Psoas muscle (tissue), 8 donors: Measurements from ENCODE around the gene C11orf97. TPM values are rescaled to one million over a fixed set of nuclear protein-coding genes. Genes with fewer than 3 reads are reported as not detected.

Source experiments
- ATAC-seq, 4 donors: fragments of 200-7000 bp; cut with Tn5 transposase; one replicate each; pipeline ENCODE4 v1.9.1; 2020; ENCODE audit warnings: moderate library complexity in 3 of 4, mild to moderate bottlenecking in 2 of 4
- DNase-seq, 2 donors: peaks; one replicate each; pipeline ENCODE4 v3.0.0-alpha.2; 2020
- H3K27ac ChIP-seq: fragments of 200-600 bp; one replicate; pipeline ENCODE4 v1.8.0; 2022
- H3K27me3 ChIP-seq, 3 donors: fragments of 200-600 bp in 1 of 3; one replicate each; pipeline versions ENCODE4 v1.6.1 to v1.8.0; 2013 to 2022; ENCODE audit warnings: low read length in 2 of 3, mild to moderate bottlenecking in 2 of 3, moderate library complexity in 1 of 3; ENCODE audit not compliant: insufficient read depth in 3 of 3
- H3K36me3 ChIP-seq, 2 donors: fragments of 200-600 bp in 1 of 2; one replicate each; pipeline versions ENCODE4 v1.6.1 to v1.8.0; 2013 to 2022; ENCODE audit warnings: low read depth in 1 of 2, mild to moderate bottlenecking in 1 of 2, moderate library complexity in 1 of 2; ENCODE audit not compliant: insufficient read depth in 1 of 2
- H3K4me1 ChIP-seq: fragments of 200-600 bp; one replicate; pipeline ENCODE4 v1.8.0; 2022
- H3K4me3 ChIP-seq: fragments of 200-600 bp; one replicate; pipeline ENCODE4 v1.8.0; 2022; ENCODE audit warnings: mild to moderate bottlenecking
- H3K9me3 ChIP-seq: fragments of 200-600 bp; one replicate; pipeline ENCODE4 v1.8.0; 2022
- WGBS, 3 donors: extraction: QIAGEN DNeasy Blood & Tissue Kit; methylation state at CpG; one replicate each; pipeline versions ENCODE4 v1.1.6 to v1.1.7; 2013; 5-methylcytosine and 5-hydroxymethylcytosine counted together
- intact Hi-C, 2 donors: fragments of 100-400 bp; cut with DNase I; formaldehyde crosslinking; loops; one replicate each; pipeline versions ENCODE4 v1.11.0 to v1.14.2; 2022
- polyA plus RNA-seq, 3 donors: library from polyadenylated mRNA; stranded (reverse); fragments of 200-250 nt; gene quantifications; one replicate each; pipeline ENCODE4 v1.2.3, GENCODE V29; 2013
- total RNA-seq, 4 donors: library from RNA; stranded (reverse); fragmentation: NEBNext Ultra II Directional in 2 of 4; extraction: Animal tissue kit (Norgen Biotek cat#: 25700) in 2 of 4; gene quantifications; one replicate each; pipeline versions ENCODE4 v1.2.1 to v1.2.4, GENCODE V29; 2021 to 2023
- TF ChIP-seq, protein P1 (sequence below): fragments of 200-600 bp; IDR thresholded peaks from one replicate; pipeline ENCODE4 v1.8.0; 2022; ENCODE audit warnings: antibody characterized with exemption
- donor health status: healthy with polysubstance abuse.
- donor health status: DM: no; HTN: no; CAD: no; lungs with moderate emphysema.
- donor health status: Bipolar disorder and iron deficiency.
- donor health status: healthy.
- donor health status: DM: yes; HTN: yes; CAD: no.
- donor health status: DM: no; HTN: no; CAD: no.
- donor health status: DM: no; HTN: no; CAD: no.
- donor health status: DM: yes; HTN: yes; CAD: no.

The C11orf97 gene
- total and polyA plus RNA-seq, 7 donors, result 0.06 TPM; not detected in 6

DNA sequence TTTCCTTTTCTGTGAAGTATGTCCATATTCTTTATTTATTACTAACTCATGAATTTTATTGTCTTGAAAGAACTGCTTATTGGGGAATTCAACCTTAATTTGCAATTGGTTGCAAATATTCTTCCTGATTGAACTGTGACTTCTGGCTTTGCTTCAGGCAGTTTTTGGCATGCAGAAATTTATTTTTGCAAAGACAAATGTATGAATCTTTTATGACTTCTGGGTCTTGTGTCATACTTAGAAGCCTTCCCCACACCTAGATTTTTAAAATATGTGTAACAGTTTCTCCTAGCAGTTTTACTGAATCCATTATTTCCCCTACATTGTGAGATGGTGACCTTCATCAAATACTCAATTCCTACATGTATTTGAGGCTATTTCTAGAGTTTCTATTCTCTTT, 30.9 kb upstream of the C11orf97 start:
- TF ChIP-seq, protein P1, sequence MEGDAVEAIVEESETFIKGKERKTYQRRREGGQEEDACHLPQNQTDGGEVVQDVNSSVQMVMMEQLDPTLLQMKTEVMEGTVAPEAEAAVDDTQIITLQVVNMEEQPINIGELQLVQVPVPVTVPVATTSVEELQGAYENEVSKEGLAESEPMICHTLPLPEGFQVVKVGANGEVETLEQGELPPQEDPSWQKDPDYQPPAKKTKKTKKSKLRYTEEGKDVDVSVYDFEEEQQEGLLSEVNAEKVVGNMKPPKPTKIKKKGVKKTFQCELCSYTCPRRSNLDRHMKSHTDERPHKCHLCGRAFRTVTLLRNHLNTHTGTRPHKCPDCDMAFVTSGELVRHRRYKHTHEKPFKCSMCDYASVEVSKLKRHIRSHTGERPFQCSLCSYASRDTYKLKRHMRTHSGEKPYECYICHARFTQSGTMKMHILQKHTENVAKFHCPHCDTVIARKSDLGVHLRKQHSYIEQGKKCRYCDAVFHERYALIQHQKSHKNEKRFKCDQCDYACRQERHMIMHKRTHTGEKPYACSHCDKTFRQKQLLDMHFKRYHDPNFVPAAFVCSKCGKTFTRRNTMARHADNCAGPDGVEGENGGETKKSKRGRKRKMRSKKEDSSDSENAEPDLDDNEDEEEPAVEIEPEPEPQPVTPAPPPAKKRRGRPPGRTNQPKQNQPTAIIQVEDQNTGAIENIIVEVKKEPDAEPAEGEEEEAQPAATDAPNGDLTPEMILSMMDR, result no peak
- DNase-seq, result no peak
- intact Hi-C loops, result loop anchor here in 1 of 2 donors (10.0 kb wide), 1 partner anchor 687 kb away; no protein-coding TSS in a partner anchor
- Histone ChIP-seq H3K4me1 (no peaks in the 10 kb centered on the region), H3K9me3 (no peaks in the 10 kb centered on the region), H3K27ac (no peak overlapping the region), H3K4me3 (no peak overlapping the region), H3K27me3 (no peaks in the 10 kb centered on the region), H3K36me3 (peaks cover 4 to 99% of the 10 kb centered on the region in 2 donors)
- ATAC-seq, result no peak

DNA sequence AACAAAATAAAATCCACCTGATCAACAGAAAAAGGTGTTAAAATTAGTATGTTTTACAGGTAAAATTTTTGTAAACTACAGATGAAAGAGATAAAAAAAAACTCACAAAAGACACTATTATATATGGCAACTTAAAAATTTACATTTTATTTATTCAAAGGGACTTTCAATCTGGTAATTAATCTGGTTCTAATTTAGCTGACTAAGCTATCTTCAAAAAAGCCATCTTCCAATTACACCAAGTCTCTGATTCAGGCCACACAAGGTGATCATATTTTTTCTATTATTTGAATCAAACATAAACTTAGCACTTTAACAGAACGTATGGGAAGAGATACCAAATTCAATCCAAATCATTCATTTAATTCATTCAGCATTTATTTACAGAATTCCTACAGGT, 26.2 kb upstream of the C11orf97 start:
- Histone ChIP-seq H3K9me3 (no peaks in the 10 kb centered on the region), H3K4me1 (no peaks in the 10 kb centered on the region), H3K27ac (no peak overlapping the region), H3K4me3 (no peak overlapping the region), H3K27me3 (no peaks in the 10 kb centered on the region), H3K36me3 (peaks cover 0 to 96% of the 10 kb centered on the region in 2 donors)
- WGBS, 3 donors, result 85 to 92% (median 86%) methylated on average over 1 of the region's 1 CpG
- ATAC-seq (no peak), DNase-seq (no peak)
- intact Hi-C loops, result loop anchor here in 1 of 2 donors (10.0 kb wide), 1 partner anchor 691 kb away; no protein-coding TSS in a partner anchor
- TF ChIP-seq, protein P1, result no peak

DNA sequence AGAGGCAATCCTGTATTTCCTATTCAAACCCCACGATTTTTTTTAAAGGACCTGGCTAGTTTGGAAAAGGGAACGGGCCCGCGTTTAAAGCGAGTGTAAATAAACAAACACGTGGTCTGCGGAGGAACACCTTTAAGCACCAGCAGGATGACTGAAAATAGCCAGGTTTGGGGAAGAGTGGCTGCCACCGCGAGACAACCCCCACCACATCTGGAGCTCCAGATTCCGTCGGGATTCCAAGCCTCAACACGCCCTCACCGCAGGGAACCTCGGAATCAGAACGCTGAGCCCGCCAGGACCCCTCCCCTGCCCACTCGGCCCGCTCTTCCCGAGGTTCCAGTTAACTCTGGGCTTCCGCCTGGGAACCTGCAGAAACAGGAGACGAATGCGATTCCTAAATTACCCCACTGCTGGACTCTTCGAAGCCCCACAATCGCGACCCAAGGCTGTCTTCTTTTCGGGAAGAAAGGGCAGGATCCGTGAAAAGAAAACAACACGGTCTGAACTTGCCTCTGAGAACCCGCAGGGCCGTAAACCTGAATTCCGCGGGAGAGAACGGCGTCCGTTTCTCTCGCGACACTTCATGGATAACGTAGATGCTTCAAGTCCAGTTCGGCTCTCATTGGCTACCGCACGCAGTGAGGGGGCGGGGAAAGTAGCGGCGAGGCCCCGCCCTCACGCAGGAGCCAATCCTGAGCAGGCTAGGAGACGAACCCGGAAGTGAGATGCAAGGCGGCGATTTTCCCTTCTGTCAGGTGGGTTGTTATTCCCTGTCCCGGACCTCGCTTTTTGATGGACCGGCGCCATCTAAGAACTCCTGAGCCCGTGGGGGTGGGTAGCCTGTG, 18.8 kb upstream of the C11orf97 start, which contains the start of the genes ANKRD49 and MRE11:
TSS of gene ANKRD49 (plus strand) at position 704 of the 845 bp plus-strand sequence. CDS start 2,710 bp downstream, outside the sequence.
TSS of gene MRE11 (minus strand) at position 564 of the 845 bp plus-strand sequence. CDS start 1,043 bp downstream, outside the sequence.
- Histone ChIP-seq H3K9me3 (no peaks in the 10 kb centered on the region), H3K4me1 (peaks cover 16% of the 10 kb centered on the region), H3K4me3 (peak within 1 kb of the TSS; percentile 88), H3K27ac (peak within 1 kb of the TSS; percentile 78), H3K27me3 (no peaks in the 10 kb centered on the region), H3K36me3 (peaks cover 2 to 43% of the 10 kb centered on the region in 2 donors)
- peak; percentile 100 for ATAC-seq
- TF ChIP-seq, protein P1, result no peak
- intact Hi-C loops, result loop anchor here in 1 of 2 donors (10.0 kb wide), 1 partner anchor 471 kb away; no protein-coding TSS in a partner anchor
- 0% methylated on average over 54 to 55 of the region's 55 CpGs for WGBS, 3 donors
- peak; percentile 95 to 98 for DNase-seq

DNA sequence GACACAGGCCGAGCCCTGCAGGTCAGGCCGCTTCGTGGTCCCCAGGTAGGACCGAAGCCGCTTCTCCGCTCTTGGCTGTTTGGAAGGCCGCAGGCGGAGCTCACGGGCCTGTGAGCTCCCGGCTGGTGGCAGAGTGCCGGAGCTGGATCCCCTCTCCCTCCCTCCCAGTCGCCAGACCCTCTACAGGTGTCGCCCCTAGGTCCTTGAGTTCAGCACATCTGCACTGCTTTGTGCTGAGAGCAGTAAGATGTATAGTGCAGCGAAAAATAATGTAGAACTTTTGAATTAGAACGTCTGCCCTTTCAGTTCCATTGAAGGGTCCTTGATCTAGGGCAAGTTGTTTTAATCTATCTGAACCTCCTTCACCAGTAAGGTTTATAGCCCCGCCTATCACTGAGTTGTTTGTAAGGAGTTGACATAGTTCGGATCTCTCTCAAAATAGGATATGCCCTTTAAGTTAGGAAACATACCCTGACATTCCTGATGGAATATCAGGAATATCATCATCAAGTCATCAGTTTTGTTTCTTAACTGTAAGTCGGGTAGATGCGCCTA, 18.1 kb upstream of the C11orf97 start:
- 3 to 5% (median 5%) methylated on average over 19 of the region's 19 CpGs for WGBS, 3 donors
- peaks cover 16% of the 10 kb centered on the region for H3K4me1 ChIP-seq

More for the DNA sequence above, 18.1 kb upstream of the C11orf97 start:
- Histone ChIP-seq H3K27me3 (no peaks in the 10 kb centered on the region), H3K36me3 (peaks cover 5 to 43% of the 10 kb centered on the region in 2 donors), H3K4me3 (peak overlapping the region; percentile 88), H3K27ac (peak overlapping the region; percentile 78), H3K9me3 (no peaks in the 10 kb centered on the region)
- ATAC-seq, result peak; percentile 62 to 77 (median 64)
- TF ChIP-seq, protein P1, result no peak
- DNase-seq, result no peak
- intact Hi-C loops, result loop anchor here in 1 of 2 donors (10.0 kb wide), 1 partner anchor 471 kb away; no protein-coding TSS in a partner anchor
